GM21381 (cell line): ENCODE measurements around the gene COX7C.
"Not testable (repeated sequence)": the region's sequence is repeated elsewhere in the genome, so short reads cannot be mapped to it uniquely, and the experiment has no call there.

ENCODE experiments used
- ATAC-seq: cut with Tn5 transposase; IDR thresholded peaks from one replicate; pipeline ENCODE4 v1.9.1; 2021; ENCODE audit warnings: mild to moderate bottlenecking, moderate library complexity; ENCODE audit not compliant: unreplicated experiment

COX7C gene

GRCh38 chr5:86660771-86661170 lies 43.0 kb downstream of the COX7C start:
- ATAC-seq = not testable (repeated sequence)

- no peak for ATAC-seq
These were observed 46.4 kb downstream of the COX7C start for GRCh38 chr5:86664173-86664572.

- no peak for ATAC-seq
These were observed 48.4 kb downstream of the COX7C start for GRCh38 chr5:86665984-86666760.

GRCh38 chr5:86666981-86667380 lies 49.2 kb downstream of the COX7C start:
- no peak for ATAC-seq
